GM19023 (cell line): ENCODE results near the gene SHISAL1.
"Not testable (repeated sequence)": the region's sequence is repeated elsewhere in the genome, so short reads cannot be mapped to it uniquely, and the experiment has no call there.

Experiments
- ATAC-seq: cut with Tn5 transposase; IDR thresholded peaks from one replicate; pipeline ENCODE4 v1.9.1; 2021; ENCODE audit warnings: mild to moderate bottlenecking, moderate library complexity; ENCODE audit not compliant: unreplicated experiment

Gene SHISAL1

GRCh38 chr22:44329179-44329796 is 16.5 kb upstream of the SHISAL1 start:
- ATAC-seq, result peak; percentile 74

- no peak for ATAC-seq
Measured at GRCh38 chr22:44328762-44329161, 16.0 kb upstream of the SHISAL1 start.

GRCh38 chr22:44328326-44328725 is 15.6 kb upstream of the SHISAL1 start:
- ATAC-seq, result no peak

- no peak for ATAC-seq
Measured at GRCh38 chr22:44326491-44326885, 13.7 kb upstream of the SHISAL1 start.

- no peak for ATAC-seq
Measured at GRCh38 chr22:44325718-44326490, 13.2 kb upstream of the SHISAL1 start.

GRCh38 chr22:44323140-44323790 is 10.5 kb upstream of the SHISAL1 start:
- not testable (repeated sequence) for ATAC-seq

- ATAC-seq, result no peak
Measured at GRCh38 chr22:44319685-44320084, 6.9 kb upstream of the SHISAL1 start.

GRCh38 chr22:44318751-44319150 is 6.0 kb upstream of the SHISAL1 start:
- no peak for ATAC-seq

- ATAC-seq, result no peak
Measured at GRCh38 chr22:44317886-44318637, 5.3 kb upstream of the SHISAL1 start.

- ATAC-seq, result no peak
Measured at GRCh38 chr22:44317123-44317444, 4.3 kb upstream of the SHISAL1 start.

- ATAC-seq, result no peak
Measured at GRCh38 chr22:44316393-44317122, 3.8 kb upstream of the SHISAL1 start.

- no peak for ATAC-seq
Measured at GRCh38 chr22:44314425-44315067, 1.8 kb upstream of the SHISAL1 start.

- no peak for ATAC-seq
Measured at GRCh38 chr22:44313385-44314006, 745 bp upstream of the SHISAL1 start.

GRCh38 chr22:44311855-44312170 is 938 bp downstream of the SHISAL1 start:
- no peak for ATAC-seq

- no peak for ATAC-seq
Measured at GRCh38 chr22:44311104-44311854, 1.5 kb downstream of the SHISAL1 start.

- no peak for ATAC-seq
Measured at GRCh38 chr22:44309647-44310046, 3.1 kb downstream of the SHISAL1 start.

- ATAC-seq, result no peak
Measured at GRCh38 chr22:44309137-44309536, 3.6 kb downstream of the SHISAL1 start.

GRCh38 chr22:44307509-44308169 is 5.1 kb downstream of the SHISAL1 start:
- ATAC-seq, result no peak

GRCh38 chr22:44305888-44306287 is 6.9 kb downstream of the SHISAL1 start:
- ATAC-seq, result no peak
